ENCODE data around the gene TNFRSF1B. TPM values are rescaled to one million over a fixed set of nuclear protein-coding genes. Genes with fewer than 3 reads are reported as not detected.

TNFRSF1B gene
- total RNA-seq, 4 donors from 2014 or later = 10.9 to 34.9 (median 31.0) TPM

GRCh38 chr1:12201352-12202189, 34.8 kb downstream of the TNFRSF1B start:
- no peaks in the 10 kb centered on the region for H3K9me3 ChIP-seq
- 76 to 83% methylated on average over 7 to 9 of the region's 18 CpGs for WGBS, 2 donors (ENCODE audit: low coverage in 1 of 2)
- H3K27me3 ChIP-seq = peaks cover 12% of the 10 kb centered on the region
- H3K4me3 ChIP-seq = no peak overlapping the region
- H3K4me1 ChIP-seq = no peaks in the 10 kb centered on the region
- peaks cover 0 to 36% of the 10 kb centered on the region in 2 donors for H3K36me3 ChIP-seq
- TF ChIP-seq CTCF (IDR thresholded peaks at IDR 0.05) = no peak
- TF ChIP-seq POLR2A (IDR thresholded peaks at IDR 0.05) = no peak
- TF ChIP-seq POLR2AphosphoS5 (IDR thresholded peaks at IDR 0.05) = no peak
- TF ChIP-seq EP300 (IDR thresholded peaks at IDR 0.05) = no peak
- no peak overlapping the region for H3K27ac ChIP-seq
- no peak for ATAC-seq

GRCh38 chr1:12202190-12202497, 35.4 kb downstream of the TNFRSF1B start:
- ATAC-seq = no peak
- Histone ChIP-seq H3K27me3 (peaks cover 12% of the 10 kb centered on the region), H3K4me3 (no peak overlapping the region), H3K4me1 (no peaks in the 10 kb centered on the region), H3K9me3 (no peaks in the 10 kb centered on the region), H3K36me3 (peaks cover 0 to 42% of the 10 kb centered on the region in 2 donors), H3K27ac (no peak overlapping the region)
- TF ChIP-seq POLR2AphosphoS5 (IDR thresholded peaks at IDR 0.05) (no peak), POLR2A (IDR thresholded peaks at IDR 0.05) (no peak), EP300 (IDR thresholded peaks at IDR 0.05) (no peak), CTCF (IDR thresholded peaks at IDR 0.05) (no peak)
- WGBS, 2 donors (ENCODE audit: low coverage in 1 of 2) = 95% methylated on average over 4 of the region's 6 CpGs; no CpG with 5 or more reads in 1 of the 2 donors

DNA sequence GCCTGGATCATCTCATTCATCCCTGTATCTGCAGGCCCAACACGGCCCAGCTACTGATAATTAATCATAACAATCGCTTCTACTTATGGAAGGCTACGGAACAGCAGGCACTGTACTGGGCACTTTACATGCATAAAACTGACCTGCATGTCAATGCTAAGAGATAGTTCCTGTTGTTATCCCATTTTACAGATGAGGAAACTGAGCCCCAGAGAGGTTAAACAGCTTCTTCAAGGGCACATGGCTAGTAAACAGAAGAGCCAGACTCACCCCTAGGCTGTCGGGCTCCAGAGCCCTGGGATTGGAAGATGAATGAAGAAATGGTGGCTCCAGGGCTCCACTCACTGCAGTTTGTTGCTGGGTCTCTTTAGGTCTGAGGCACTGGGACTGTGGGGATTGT, 35.8 kb downstream of the TNFRSF1B start:
- peaks cover 0 to 45% of the 10 kb centered on the region in 2 donors for H3K36me3 ChIP-seq
- no peaks in the 10 kb centered on the region for H3K4me1 ChIP-seq

DNA sequence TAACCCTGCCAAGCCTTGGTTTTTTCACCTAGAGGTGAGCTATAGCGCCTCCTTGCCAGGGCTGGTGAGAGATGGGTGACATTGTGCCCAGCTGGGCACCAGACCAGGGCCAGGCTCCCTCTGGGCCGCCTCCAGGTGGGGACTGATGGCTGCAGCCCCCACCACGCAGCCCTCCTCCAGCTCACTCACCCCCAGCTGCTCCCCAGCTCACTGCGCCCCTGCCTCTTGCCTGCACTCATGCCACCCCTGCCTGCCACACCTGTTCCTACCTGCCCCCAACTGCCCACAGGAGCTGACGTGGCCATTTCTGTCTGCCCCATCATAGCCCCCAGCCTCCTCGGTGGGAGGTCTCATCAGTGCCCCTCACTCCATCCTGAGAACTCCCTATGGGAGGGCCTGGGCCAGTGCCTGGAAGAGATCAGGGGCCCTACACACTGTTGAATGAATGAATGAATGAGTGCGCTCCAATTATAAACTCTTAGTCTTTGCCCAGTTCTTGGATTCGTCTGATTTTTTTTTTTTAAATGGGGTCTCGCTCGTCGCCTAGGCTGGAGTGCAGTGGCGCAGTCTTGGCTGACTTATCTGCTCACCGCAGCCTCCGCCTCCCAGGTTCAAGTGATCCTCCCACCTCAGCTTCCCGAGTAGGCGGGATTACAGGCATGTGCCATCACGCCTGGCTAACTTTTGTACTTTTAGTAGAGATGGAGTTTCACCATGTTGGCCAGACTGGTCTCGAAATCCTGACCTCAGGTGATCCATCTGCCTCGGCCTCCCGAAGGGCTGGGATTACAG, 36.6 kb downstream of the TNFRSF1B start:
- ATAC-seq = no peak
- TF ChIP-seq EP300 (IDR thresholded peaks at IDR 0.05) (no peak), CTCF (IDR thresholded peaks at IDR 0.05) (no peak), POLR2AphosphoS5 (IDR thresholded peaks at IDR 0.05) (no peak), POLR2A (IDR thresholded peaks at IDR 0.05) (no peak)
- Histone ChIP-seq H3K9me3 (no peaks in the 10 kb centered on the region), H3K4me3 (no peak overlapping the region), H3K27me3 (peaks cover 9% of the 10 kb centered on the region), H3K27ac (no peak overlapping the region), H3K36me3 (peaks cover 0 to 45% of the 10 kb centered on the region in 2 donors), H3K4me1 (peaks cover 0 to 4% (median under 1%) of the 10 kb centered on the region in 3 donors)
- WGBS, 2 donors (ENCODE audit: low coverage in 1 of 2) = 81 to 87% methylated on average over 6 to 20 of the region's 20 CpGs

More for the DNA sequence above, 35.8 kb downstream of the TNFRSF1B start:
- H3K27me3 ChIP-seq = peaks cover 9% of the 10 kb centered on the region
- H3K9me3 ChIP-seq = no peaks in the 10 kb centered on the region
- WGBS, 2 donors (ENCODE audit: low coverage in 1 of 2) = 100% methylated on average over 1 of the region's 4 CpGs
- ATAC-seq = no peak
- TF ChIP-seq POLR2A (IDR thresholded peaks at IDR 0.05) = no peak
- TF ChIP-seq EP300 (IDR thresholded peaks at IDR 0.05) = no peak
- TF ChIP-seq POLR2AphosphoS5 (IDR thresholded peaks at IDR 0.05) = no peak
- no peak for TF ChIP-seq CTCF (IDR thresholded peaks at IDR 0.05)
- H3K4me3 ChIP-seq = no peak overlapping the region
- H3K27ac ChIP-seq = no peak overlapping the region

Measured in gastroesophageal sphincter (tissue), 4 donors.